A549 (cell line): Measurements from ENCODE around the gene C1orf87. TPM values are rescaled to one million over a fixed set of nuclear protein-coding genes. Genes with fewer than 3 reads are reported as not detected.

Experiments used
- ATAC-seq, 2 experiments: fragments of 200-7000 bp in 1 of 2; fragments of >200 bp in 1 of 2; cut with Nextera tagmentation in 1 of 2; cut with Tn5 transposase in 1 of 2; 3 replicates each; pipeline versions ENCODE4 v1.8.0 to v1.9.1; 2018 to 2020; ENCODE audit warnings: mild to moderate bottlenecking in 1 of 2, moderate library complexity in 1 of 2
- CTCF ChIA-PET: fragments of 300-600 bp; sonication (Branson Sonifier 250); formaldehyde crosslinking; extraction: SDS; loops from one replicate; lab custom pipeline; 2021; ENCODE audit warnings: antibody characterized with exemption, inconsistent platforms; lab: Yijun Ruan, JAX
- POLR2A ChIA-PET: fragments of 350-600 bp; formaldehyde crosslinking; extraction: SDS; loops from one replicate; lab custom pipeline; 2021; ENCODE audit warnings: antibody characterized with exemption, inconsistent platforms; lab: Yijun Ruan, JAX
- DNase-seq, 2 experiments: peaks; one replicate each; pipeline versions ENCODE4 v3.0.0 to v3.0.0-alpha.2; 2011 to 2016; ENCODE audit warnings: low read depth in 1 of 2, low spot score in 1 of 2
- FAIRE-seq: peaks from 2 replicates; lab custom pipeline; 2011; peaks lifted over from hg19 to GRCh38; lab: Jason Lieb, UNC
- H3K27ac ChIP-seq, 2 experiments: fragments of >200 bp; sonication (Bioruptor Twin); formaldehyde crosslinking; 3 replicates each; pipeline ENCODE4 v1.5.1; 2016 to 2017
- H3K4me1 ChIP-seq: fragments of >200 bp; sonication (Bioruptor Twin); formaldehyde crosslinking; 3 replicates; pipeline ENCODE4 v1.6.1; 2016
- H3K4me2 ChIP-seq: fragments of >200 bp; sonication (Bioruptor Twin); formaldehyde crosslinking; 3 replicates; pipeline ENCODE4 v1.6.1; 2016
- H3K4me3 ChIP-seq: fragments of >200 bp; sonication (Bioruptor Twin); formaldehyde crosslinking; 3 replicates; pipeline ENCODE4 v1.5.1; 2016
- H3K9me3 ChIP-seq: fragments of >200 bp; sonication (Bioruptor Twin); formaldehyde crosslinking; 3 replicates; pipeline ENCODE4 v1.6.1; 2016
- BHLHE40 ChIP-seq: IDR thresholded peaks from 2 replicates; pipeline ENCODE4 v1.6.1; 2012; ENCODE audit warnings: low read depth, low read length, inconsistent platforms
- CBX2 ChIP-seq: fragments of 200-600 bp; sonication (generic); IDR thresholded peaks from 2 replicates; pipeline ENCODE4 v1.6.1; 2016; ENCODE audit warnings: low read depth, mild to moderate bottlenecking, borderline replicate concordance
- CBX8 ChIP-seq: fragments of 200-600 bp; sonication (generic); IDR thresholded peaks from 2 replicates; pipeline ENCODE4 v1.6.1; 2016
- EP300 ChIP-seq, 2 experiments: fragments of >200 bp; sonication (Bioruptor Twin); formaldehyde crosslinking; IDR thresholded peaks; 2 replicates in 1 of 2; 3 replicates in 1 of 2; pipeline ENCODE4 v1.6.1; 2016 to 2017
- FOSB ChIP-seq: fragments of 250-450 bp; sonication (Bioruptor Pico); IDR thresholded peaks from 2 replicates; pipeline ENCODE4 v1.5.0; 2020; ENCODE audit warnings: mild to moderate bottlenecking, moderate library complexity
- FOSL2 ChIP-seq, 2 experiments: fragments of 450-650 bp in 1 of 2; fragments of >200 bp in 1 of 2; sonication (Bioruptor Twin) in 1 of 2; formaldehyde crosslinking; IDR thresholded peaks; 2 replicates each; pipeline versions ENCODE4 v1.5.0 to v1.6.1; 2016 to 2020; ENCODE audit warnings: mild to moderate bottlenecking in 1 of 2, moderate library complexity in 1 of 2
- FOXS1 ChIP-seq: fragments of 250-450 bp; sonication (Bioruptor Pico); IDR thresholded peaks from 2 replicates; pipeline ENCODE4 v1.5.0; 2020; ENCODE audit warnings: mild to moderate bottlenecking, moderate library complexity
- GATA3 ChIP-seq: IDR thresholded peaks from 2 replicates; pipeline ENCODE4 v1.6.1; 2012; ENCODE audit warnings: borderline replicate concordance
- HDAC2 ChIP-seq: fragments of 200-600 bp; sonication (generic); IDR thresholded peaks from 2 replicates; pipeline ENCODE4 v1.6.1; 2016
- HMGXB4 ChIP-seq: fragments of 250-450 bp; sonication (Bioruptor Pico); IDR thresholded peaks from 2 replicates; pipeline ENCODE4 v1.5.0; 2021; ENCODE audit warnings: mild to moderate bottlenecking, moderate library complexity, borderline replicate concordance
- HOXB13 ChIP-seq: fragments of 250-450 bp; sonication (Bioruptor Pico); IDR thresholded peaks from 2 replicates; pipeline ENCODE4 v1.5.0; 2020; ENCODE audit warnings: low read depth, mild to moderate bottlenecking, moderate library complexity
- KDM5A ChIP-seq: fragments of 200-600 bp; sonication (generic); IDR thresholded peaks from 2 replicates; pipeline ENCODE4 v1.6.1; 2016; ENCODE audit warnings: antibody characterized with exemption, mild to moderate bottlenecking
- MAFK ChIP-seq: fragments of 450-650 bp; IDR thresholded peaks from 2 replicates; pipeline ENCODE4 v1.6.1; 2014; ENCODE audit not compliant: partially characterized antibody
- MYC ChIP-seq: IDR thresholded peaks from 2 replicates; pipeline ENCODE4 v1.6.1; 2012; ENCODE audit warnings: mild to moderate bottlenecking, inconsistent platforms, low read length, improper control_type of control experiment, borderline replicate concordance
- NFE2L2 ChIP-seq: fragments of 150-350 bp; conservative IDR thresholded peaks from 2 replicates; pipeline ENCODE4 v1.6.1; 2014; ENCODE audit warnings: low read length
- NPAS2 ChIP-seq: fragments of 250-450 bp; sonication (Bioruptor Pico); IDR thresholded peaks from 2 replicates; pipeline ENCODE4 v1.8.0; 2022; ENCODE audit warnings: mild to moderate bottlenecking, moderate library complexity, borderline replicate concordance
- PBX3 ChIP-seq: IDR thresholded peaks from 2 replicates; pipeline ENCODE4 v1.6.1; 2012
- POLR2A ChIP-seq: IDR thresholded peaks from 2 replicates; pipeline ENCODE4 v1.6.1; 2012; ENCODE audit warnings: mild to moderate bottlenecking, low read length
- RARB ChIP-seq: fragments of 250-450 bp; sonication (Bioruptor Pico); IDR thresholded peaks from 2 replicates; pipeline ENCODE4 v1.8.0; 2021; ENCODE audit warnings: mild to moderate bottlenecking, moderate library complexity
- RNF2 ChIP-seq: fragments of 200-600 bp; sonication (generic); IDR thresholded peaks from 2 replicates; pipeline ENCODE4 v1.6.1; 2016; ENCODE audit warnings: low read depth, mild to moderate bottlenecking, antibody characterized with exemption, moderate library complexity, borderline replicate concordance
- SMC3 ChIP-seq: fragments of >200 bp; sonication (Bioruptor Twin); formaldehyde crosslinking; IDR thresholded peaks from 3 replicates; pipeline ENCODE4 v1.6.1; 2018; ENCODE audit warnings: inconsistent platforms
- TFCP2L1 ChIP-seq: fragments of 250-450 bp; sonication (Bioruptor Pico); IDR thresholded peaks from 2 replicates; pipeline ENCODE4 v1.5.0; 2021; ENCODE audit warnings: mild to moderate bottlenecking
- TP53 ChIP-seq: fragments of 250-450 bp; sonication (Bioruptor Pico); IDR thresholded peaks from 2 replicates; pipeline ENCODE4 v1.5.0; 2021; ENCODE audit warnings: mild to moderate bottlenecking, moderate library complexity
- ZFP36 ChIP-seq: fragments of 450-650 bp; IDR thresholded peaks from 2 replicates; pipeline ENCODE4 v1.6.1; 2014; ENCODE audit warnings: borderline replicate concordance; ENCODE audit not compliant: partially characterized antibody
- WGBS: methylation state at CpG from one replicate; pipeline ENCODE4 v1.1.6; 2017; ENCODE audit errors: missing lambda C conversion rate; 5-methylcytosine and 5-hydroxymethylcytosine counted together
- polyA plus RNA-seq, 4 experiments: library from polyadenylated mRNA; depleted of rRNA in 3 of 4; stranded (reverse); fragments of >200 nt; fragmentation: RNase III in 1 of 4; extraction: RNeasy Plus Mini Kit Qiagen cat#74134 plus additional on column Dnase treatment in 1 of 4; gene quantifications; 2 replicates in 3 of 4; 3 replicates in 1 of 4; pipeline ENCODE4 v1.2.3, GENCODE V29; 2011 to 2017
- TF ChIP-seq, protein P1 (sequence below): fragments of 450-650 bp; IDR thresholded peaks from 2 replicates; pipeline ENCODE4 v1.6.1; 2014; ENCODE audit warnings: antibody characterized with exemption
- TF ChIP-seq, protein P2 (sequence below): fragments of >200 bp; sonication (Bioruptor Twin); formaldehyde crosslinking; IDR thresholded peaks from 3 replicates; pipeline ENCODE4 v1.5.1; 2016
- TF ChIP-seq, protein P3 (sequence below): fragments of >200 bp; sonication (Bioruptor Twin); formaldehyde crosslinking; IDR thresholded peaks from 3 replicates; pipeline ENCODE4 v1.6.1; 2016
- TF ChIP-seq, protein P4 (sequence below): fragments of 250-450 bp; sonication (Bioruptor Pico); IDR thresholded peaks from 2 replicates; pipeline ENCODE4 v1.5.0; 2020; ENCODE audit warnings: low read depth, mild to moderate bottlenecking, moderate library complexity

The C1orf87 gene
- polyA plus RNA-seq, 2 of the 4 experiments (the other 2 are of a cell fraction), result not detected

DNA sequence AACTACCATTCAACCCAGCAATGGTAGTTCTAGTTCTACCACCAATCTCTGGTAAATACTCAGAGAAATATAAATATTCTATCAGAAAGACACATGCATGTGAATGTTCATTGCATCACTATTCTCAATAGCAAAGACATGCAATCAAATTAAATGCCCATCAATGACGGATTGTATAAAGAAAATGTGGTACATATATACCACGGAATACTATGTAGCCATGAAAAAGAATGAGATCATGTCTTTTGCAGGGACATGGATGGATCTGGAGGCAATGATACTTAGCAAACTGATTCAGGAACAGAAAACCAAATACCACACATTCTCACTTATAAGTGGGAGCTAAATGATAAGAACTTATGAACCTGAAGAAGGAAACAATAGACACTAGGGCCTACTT, 37.5 kb upstream of the C1orf87 start:
- TF ChIP-seq BHLHE40, result no peak
- TF ChIP-seq, protein P1, sequence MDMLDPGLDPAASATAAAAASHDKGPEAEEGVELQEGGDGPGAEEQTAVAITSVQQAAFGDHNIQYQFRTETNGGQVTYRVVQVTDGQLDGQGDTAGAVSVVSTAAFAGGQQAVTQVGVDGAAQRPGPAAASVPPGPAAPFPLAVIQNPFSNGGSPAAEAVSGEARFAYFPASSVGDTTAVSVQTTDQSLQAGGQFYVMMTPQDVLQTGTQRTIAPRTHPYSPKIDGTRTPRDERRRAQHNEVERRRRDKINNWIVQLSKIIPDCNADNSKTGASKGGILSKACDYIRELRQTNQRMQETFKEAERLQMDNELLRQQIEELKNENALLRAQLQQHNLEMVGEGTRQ, result no peak
- no peak for TF ChIP-seq POLR2A
- TF ChIP-seq CBX8, result no peak
- TF ChIP-seq, protein P2, sequence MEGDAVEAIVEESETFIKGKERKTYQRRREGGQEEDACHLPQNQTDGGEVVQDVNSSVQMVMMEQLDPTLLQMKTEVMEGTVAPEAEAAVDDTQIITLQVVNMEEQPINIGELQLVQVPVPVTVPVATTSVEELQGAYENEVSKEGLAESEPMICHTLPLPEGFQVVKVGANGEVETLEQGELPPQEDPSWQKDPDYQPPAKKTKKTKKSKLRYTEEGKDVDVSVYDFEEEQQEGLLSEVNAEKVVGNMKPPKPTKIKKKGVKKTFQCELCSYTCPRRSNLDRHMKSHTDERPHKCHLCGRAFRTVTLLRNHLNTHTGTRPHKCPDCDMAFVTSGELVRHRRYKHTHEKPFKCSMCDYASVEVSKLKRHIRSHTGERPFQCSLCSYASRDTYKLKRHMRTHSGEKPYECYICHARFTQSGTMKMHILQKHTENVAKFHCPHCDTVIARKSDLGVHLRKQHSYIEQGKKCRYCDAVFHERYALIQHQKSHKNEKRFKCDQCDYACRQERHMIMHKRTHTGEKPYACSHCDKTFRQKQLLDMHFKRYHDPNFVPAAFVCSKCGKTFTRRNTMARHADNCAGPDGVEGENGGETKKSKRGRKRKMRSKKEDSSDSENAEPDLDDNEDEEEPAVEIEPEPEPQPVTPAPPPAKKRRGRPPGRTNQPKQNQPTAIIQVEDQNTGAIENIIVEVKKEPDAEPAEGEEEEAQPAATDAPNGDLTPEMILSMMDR, result no peak
- no peak for TF ChIP-seq MAFK
- no peak for TF ChIP-seq HDAC2
- TF ChIP-seq FOSB (CRISPR knock-in tag), result no peak
- no peak for TF ChIP-seq PBX3
- TF ChIP-seq TFCP2L1, result no peak
- no peak for TF ChIP-seq CBX2
- no peak for TF ChIP-seq MYC
- no peak for TF ChIP-seq HOXB13 (CRISPR knock-in tag)
- TF ChIP-seq EP300 (IDR thresholded peaks at IDR 0.05), result no peak
- no peak for TF ChIP-seq RARB
- Histone ChIP-seq H3K4me1 (no peaks in the 10 kb centered on the region), H3K4me2 (no peak overlapping the region), H3K9me3 (no peaks in the 10 kb centered on the region), H3K4me3 (no peak overlapping the region), H3K27ac (no peak overlapping the region)
- POLR2A ChIA-PET, result no interaction called here
- CTCF ChIA-PET, result no interaction called here
- ATAC-seq, result no peak
- no peak for DNase-seq
- WGBS, result 10% methylated on average over 2 of the region's 2 CpGs
- FAIRE-seq, result no peak

GRCh38 chr1:60108196-60108595, 34.6 kb upstream of the C1orf87 start:
- TF ChIP-seq KDM5A, result no peak
- TF ChIP-seq, protein P1, result no peak
- TF ChIP-seq NPAS2 (CRISPR knock-in tag), result no peak
- TF ChIP-seq ZFP36, result no peak
- no peak for TF ChIP-seq RNF2
- TF ChIP-seq FOSL2 (IDR thresholded peaks at IDR 0.05), result no peak
- TF ChIP-seq FOSL2 (CRISPR knock-in tag; IDR thresholded peaks at IDR 0.05), result no peak
- TF ChIP-seq, protein P3, sequence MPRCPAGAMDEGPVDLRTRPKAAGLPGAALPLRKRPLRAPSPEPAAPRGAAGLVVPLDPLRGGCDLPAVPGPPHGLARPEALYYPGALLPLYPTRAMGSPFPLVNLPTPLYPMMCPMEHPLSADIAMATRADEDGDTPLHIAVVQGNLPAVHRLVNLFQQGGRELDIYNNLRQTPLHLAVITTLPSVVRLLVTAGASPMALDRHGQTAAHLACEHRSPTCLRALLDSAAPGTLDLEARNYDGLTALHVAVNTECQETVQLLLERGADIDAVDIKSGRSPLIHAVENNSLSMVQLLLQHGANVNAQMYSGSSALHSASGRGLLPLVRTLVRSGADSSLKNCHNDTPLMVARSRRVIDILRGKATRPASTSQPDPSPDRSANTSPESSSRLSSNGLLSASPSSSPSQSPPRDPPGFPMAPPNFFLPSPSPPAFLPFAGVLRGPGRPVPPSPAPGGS, result no peak
- no peak for TF ChIP-seq SMC3
- no peak for TF ChIP-seq TP53 (CRISPR knock-in tag)
- TF ChIP-seq FOXS1 (CRISPR knock-in tag), result no peak
- no peak for TF ChIP-seq GATA3
- TF ChIP-seq, protein P4, sequence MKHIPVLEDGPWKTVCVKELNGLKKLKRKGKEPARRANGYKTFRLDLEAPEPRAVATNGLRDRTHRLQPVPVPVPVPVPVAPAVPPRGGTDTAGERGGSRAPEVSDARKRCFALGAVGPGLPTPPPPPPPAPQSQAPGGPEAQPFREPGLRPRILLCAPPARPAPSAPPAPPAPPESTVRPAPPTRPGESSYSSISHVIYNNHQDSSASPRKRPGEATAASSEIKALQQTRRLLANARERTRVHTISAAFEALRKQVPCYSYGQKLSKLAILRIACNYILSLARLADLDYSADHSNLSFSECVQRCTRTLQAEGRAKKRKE (CRISPR knock-in tag), result no peak
- no peak for TF ChIP-seq HMGXB4 (CRISPR knock-in tag)
- no peak for TF ChIP-seq NFE2L2
- WGBS, result 16% methylated on average over 3 of the region's 3 CpGs
- Histone ChIP-seq H3K27ac (no peak overlapping the region), H3K4me3 (no peak overlapping the region), H3K9me3 (no peaks in the 10 kb centered on the region), H3K4me1 (no peaks in the 10 kb centered on the region), H3K4me2 (no peak overlapping the region)
- ATAC-seq (no peak), DNase-seq (no peak), FAIRE-seq (no peak)
- POLR2A ChIA-PET, result no interaction called here
- CTCF ChIA-PET, result interaction anchor here (0.7 kb wide), 1 partner anchor 803 kb away, joined by 3 read pairs; no protein-coding TSS in a partner anchor
